ENCODE results near the gene SLC25A21. TPM values are rescaled to one million over a fixed set of nuclear protein-coding genes. Genes with fewer than 3 reads are reported as not detected.

The SLC25A21 gene
- polyA plus RNA-seq, 1 experiment: 0.50 TPM

GRCh38 chr14:36720657-36721056, 451.7 kb downstream of the SLC25A21 start:
- H3K36me3 ChIP-seq (ENCODE audit: control insufficient read depth, insufficient read depth, low read length): no peaks in the 10 kb centered on the region
- no peaks in the 10 kb centered on the region for H3K27me3 ChIP-seq (ENCODE audit: control insufficient read depth, insufficient read depth, low read length)
- DNase-seq (ENCODE audit: low read depth): no peak
- ChIA-PET POLR2A (no interaction called here), CTCF (no interaction called here)
- H3K4me3 ChIP-seq (ENCODE audit: low read depth, low read length): no peak overlapping the region
- no peak for TF ChIP-seq CTCF (IDR thresholded peaks at IDR 0.05; ENCODE audit: insufficient read depth, low read depth, low read length)

GRCh38 chr14:36719823-36720222, 452.6 kb downstream of the SLC25A21 start:
- ChIA-PET POLR2A (no interaction called here), CTCF (interaction anchor here (1.6 kb wide), 1 partner anchor 8 kb away, joined by 5 read pairs; no protein-coding TSS in a partner anchor)
- Histone ChIP-seq H3K36me3 (ENCODE audit: control insufficient read depth, insufficient read depth, low read length) (no peaks in the 10 kb centered on the region), H3K27me3 (ENCODE audit: control insufficient read depth, insufficient read depth, low read length) (no peaks in the 10 kb centered on the region), H3K4me3 (ENCODE audit: low read depth, low read length) (no peak overlapping the region)
- no peak for TF ChIP-seq CTCF (IDR thresholded peaks at IDR 0.05; ENCODE audit: insufficient read depth, low read depth, low read length)
- DNase-seq (ENCODE audit: low read depth): no peak

GRCh38 chr14:36718216-36718615, 454.2 kb downstream of the SLC25A21 start:
- DNase-seq (ENCODE audit: low read depth): no peak
- CTCF ChIA-PET: interaction anchor here (1.6 kb wide), 1 partner anchor 10 kb away, joined by 5 read pairs; no protein-coding TSS in a partner anchor
- no peaks in the 10 kb centered on the region for H3K36me3 ChIP-seq (ENCODE audit: control insufficient read depth, insufficient read depth, low read length)
- H3K27me3 ChIP-seq (ENCODE audit: control insufficient read depth, insufficient read depth, low read length): no peaks in the 10 kb centered on the region
- TF ChIP-seq CTCF (IDR thresholded peaks at IDR 0.05; ENCODE audit: insufficient read depth, low read depth, low read length): no peak
- no peak overlapping the region for H3K4me3 ChIP-seq (ENCODE audit: low read depth, low read length)
- POLR2A ChIA-PET: no interaction called here

GRCh38 chr14:36717363-36717762, 455.0 kb downstream of the SLC25A21 start:
- no peaks in the 10 kb centered on the region for H3K27me3 ChIP-seq (ENCODE audit: control insufficient read depth, insufficient read depth, low read length)
- no peaks in the 10 kb centered on the region for H3K36me3 ChIP-seq (ENCODE audit: control insufficient read depth, insufficient read depth, low read length)
- CTCF ChIA-PET: no interaction called here
- DNase-seq (ENCODE audit: low read depth): no peak
- H3K4me3 ChIP-seq (ENCODE audit: low read depth, low read length): no peak overlapping the region
- POLR2A ChIA-PET: no interaction called here
- TF ChIP-seq CTCF (IDR thresholded peaks at IDR 0.05; ENCODE audit: insufficient read depth, low read depth, low read length): no peak

- H3K4me3 ChIP-seq (ENCODE audit: low read depth, low read length): no peak overlapping the region
- DNase-seq (ENCODE audit: low read depth): no peak
- no peak for TF ChIP-seq CTCF (IDR thresholded peaks at IDR 0.05; ENCODE audit: insufficient read depth, low read depth, low read length)
- ChIA-PET POLR2A (no interaction called here), CTCF (no interaction called here)
- H3K27me3 ChIP-seq (ENCODE audit: control insufficient read depth, insufficient read depth, low read length): no peaks in the 10 kb centered on the region
- H3K36me3 ChIP-seq (ENCODE audit: control insufficient read depth, insufficient read depth, low read length): no peaks in the 10 kb centered on the region
These were observed 455.7 kb downstream of the SLC25A21 start for GRCh38 chr14:36716614-36717184.
